T-helper 1 cell treated with Interleukin-12 subunit alpha and Interleukin-12 subunit beta and Interleukin-4 antibody, amounts not matched to agents 30 ng/mL and 1 ng/mL, for 36 hours (primary cell): ENCODE data around the gene ADAP1. TPM values are rescaled to one million over a fixed set of nuclear protein-coding genes. Genes with fewer than 3 reads are reported as not detected.

Experiments
- intact Hi-C: fragments of 100-400 bp; cut with micrococcal nuclease; formaldehyde crosslinking; loops from one replicate; pipeline ENCODE4 v1.15.1; 2024
- total RNA-seq: library from RNA; stranded (reverse); gene quantifications from 2 replicates; pipeline ENCODE4 v1.2.3, GENCODE V29; 2022

Gene ADAP1
- total RNA-seq, 1 donor from 2014 or later: 20.9 TPM

DNA sequence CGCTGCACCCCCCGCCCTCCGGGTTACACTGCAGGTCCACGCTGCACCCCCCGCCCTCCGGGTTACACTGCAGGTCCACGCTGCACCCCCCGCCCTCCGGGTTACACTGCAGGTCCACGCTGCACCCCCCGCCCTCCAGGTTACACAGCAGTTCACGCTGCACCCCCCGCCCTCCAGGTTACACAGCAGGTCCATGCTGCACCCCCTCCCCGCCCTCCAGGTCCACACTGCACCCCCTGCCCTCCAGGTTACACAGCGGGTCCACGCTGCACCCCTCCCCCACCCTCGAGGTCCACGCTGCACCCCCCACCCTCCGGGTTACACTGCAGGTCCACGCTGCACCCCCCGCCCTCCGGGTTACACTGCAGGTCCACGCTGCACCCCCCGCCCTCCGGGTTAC lies 30.4 kb downstream of the ADAP1 start:
- intact Hi-C loops: loop anchor here (5.0 kb wide), 1 partner anchor 118 kb away; the partner anchor contains the start of gene GPR146

GRCh38 chr7:923108-924041 lies 31.1 kb downstream of the ADAP1 start:
- intact Hi-C loops: loop anchor here (1.0 to 5.0 kb wide), 9 partner anchors 13 to 319 kb away; partner anchors contain the start of genes ADAP1, COX19, GET4 and GPR146

- intact Hi-C loops: loop anchor here (1.0 to 5.0 kb wide), 9 partner anchors 14 to 318 kb away; partner anchors contain the start of genes ADAP1, COX19, GET4 and GPR146
Measured at GRCh38 chr7:922334-923107, 32.0 kb downstream of the ADAP1 start.

DNA sequence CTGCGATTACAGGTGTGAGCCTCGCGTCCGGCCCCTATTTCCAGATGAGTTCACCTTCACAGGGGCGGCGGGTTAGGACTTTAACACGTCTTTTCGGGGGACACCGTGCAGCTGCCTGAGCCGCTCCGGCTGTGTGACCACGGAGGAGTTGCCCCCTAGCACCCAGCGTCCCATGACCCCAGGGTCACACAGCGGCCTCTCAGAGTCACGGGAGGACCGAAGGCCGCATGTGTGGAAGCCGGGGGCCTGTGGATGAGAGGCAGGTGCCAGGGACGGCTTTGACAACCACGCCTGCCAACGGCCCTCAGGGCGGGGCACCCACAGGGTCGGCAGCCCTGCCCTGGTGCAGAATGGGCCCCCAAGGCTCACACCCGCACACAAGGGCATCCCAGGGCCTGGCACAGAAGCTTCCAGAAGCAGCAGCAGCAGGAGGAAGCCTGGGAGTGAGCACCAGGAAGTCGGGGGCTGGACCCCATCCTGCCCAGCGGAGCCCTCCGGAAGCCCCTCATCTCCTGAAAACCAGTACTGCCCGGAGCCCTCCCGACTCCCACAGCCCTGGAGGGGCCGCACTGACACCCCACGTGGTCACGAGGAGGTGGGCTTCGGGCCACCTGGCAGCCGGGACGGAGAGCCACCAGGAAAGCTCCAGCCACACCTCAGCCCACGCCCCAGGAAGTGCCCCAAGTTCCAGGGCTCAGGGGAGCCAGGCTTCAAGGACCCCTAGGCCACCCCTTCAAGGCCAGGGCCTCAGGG lies 32.7 kb downstream of the ADAP1 start:
- intact Hi-C loops: loop anchor here (2.0 to 5.0 kb wide), 5 partner anchors 15 to 121 kb away; partner anchors contain the start of genes ADAP1 and GPR146

- intact Hi-C loops: loop anchor here (5.0 kb wide), 1 partner anchor 121 kb away; the partner anchor contains the start of gene GPR146
Measured at GRCh38 chr7:921071-921461, 33.4 kb downstream of the ADAP1 start.

DNA sequence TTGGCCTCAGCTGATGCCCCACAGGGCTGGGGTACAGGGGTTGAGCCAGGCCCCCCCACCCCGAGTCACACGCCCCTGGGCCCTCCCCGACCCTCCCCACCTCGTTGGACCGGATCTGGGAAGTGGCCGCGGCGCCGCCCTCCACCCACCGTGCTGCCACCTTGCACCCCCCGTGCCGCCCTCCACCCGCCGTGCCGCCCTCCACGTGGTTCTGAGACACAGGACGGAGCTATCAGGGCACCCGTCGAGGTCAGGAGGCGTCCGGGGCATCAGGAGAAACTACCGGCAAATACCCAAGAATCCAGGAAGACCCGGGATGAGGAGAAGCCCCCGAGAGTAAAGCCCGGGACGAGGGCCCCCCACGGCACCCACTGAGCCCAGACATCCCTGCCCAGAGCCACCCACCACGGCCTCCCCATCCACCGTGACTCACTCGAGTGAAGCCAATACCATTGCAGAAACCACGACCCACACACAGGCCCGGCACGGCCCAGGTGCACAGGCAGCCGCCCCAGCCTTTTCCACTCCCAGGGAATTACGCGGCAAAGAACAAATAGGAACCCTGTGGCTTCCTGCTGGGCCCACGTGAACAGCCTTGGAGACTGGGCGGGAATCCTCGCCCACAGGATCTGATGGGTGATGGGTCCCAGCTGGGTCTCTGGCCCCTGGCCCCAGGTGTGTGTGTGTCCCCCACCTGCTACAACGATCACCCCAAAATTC lies 34.0 kb downstream of the ADAP1 start:
- intact Hi-C loops: loop anchor here (5.0 kb wide), 1 partner anchor 122 kb away; the partner anchor contains the start of gene GPR146

- intact Hi-C loops: loop anchor here (5.0 kb wide), 1 partner anchor 122 kb away; the partner anchor contains the start of gene GPR146
Measured at GRCh38 chr7:919924-920341, 34.5 kb downstream of the ADAP1 start.

DNA sequence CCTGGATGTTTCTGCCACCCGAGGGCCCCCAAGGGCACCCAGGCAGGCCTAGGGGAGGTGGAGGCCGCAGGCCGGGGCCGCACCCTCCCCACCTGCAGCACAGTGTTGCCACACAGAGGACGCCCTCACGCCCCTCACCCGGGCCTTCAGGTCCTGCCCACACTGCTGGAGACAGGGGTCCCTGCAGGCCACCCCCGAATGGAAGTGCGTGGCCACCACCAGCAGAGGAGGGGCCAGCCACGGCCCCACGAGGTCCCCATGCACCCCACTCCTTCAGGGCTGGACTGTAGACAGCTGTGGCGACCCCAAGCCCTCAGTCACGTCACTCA lies 35.4 kb downstream of the ADAP1 start:
- intact Hi-C loops: no loop called here

DNA sequence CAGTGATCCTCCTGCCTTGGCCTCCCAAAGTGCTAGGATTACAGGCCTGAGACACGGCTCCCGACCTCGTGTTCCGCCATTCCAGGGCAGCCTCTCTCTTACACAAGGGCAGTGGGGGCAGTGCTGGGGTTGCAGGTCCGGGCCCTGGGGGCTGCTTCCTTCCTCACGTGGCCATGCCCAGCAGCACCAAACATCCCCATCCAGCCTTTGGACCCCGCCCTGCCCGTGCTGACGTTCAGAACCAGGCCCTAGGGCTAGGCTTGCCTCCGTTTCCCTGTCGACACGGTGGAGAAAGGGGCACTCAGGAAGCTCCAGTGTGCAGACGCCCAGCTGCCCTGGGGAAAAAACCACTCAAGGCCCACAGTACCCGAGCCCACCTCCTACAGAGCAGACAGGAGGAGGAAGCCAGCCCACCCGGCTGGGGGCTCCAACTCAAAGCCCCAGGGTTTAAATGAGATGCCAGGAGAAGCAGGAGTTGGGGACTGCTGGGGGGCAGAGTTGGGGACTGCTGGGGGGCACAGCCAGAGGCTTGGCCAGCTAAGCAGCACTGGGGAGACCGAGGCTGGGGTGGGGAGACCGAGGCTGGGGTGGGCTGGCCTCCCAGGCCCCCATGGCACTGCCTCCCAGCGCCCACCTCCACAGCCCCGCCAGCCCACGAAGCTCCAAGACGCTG lies 35.9 kb downstream of the ADAP1 start:
- intact Hi-C loops: no loop called here

DNA sequence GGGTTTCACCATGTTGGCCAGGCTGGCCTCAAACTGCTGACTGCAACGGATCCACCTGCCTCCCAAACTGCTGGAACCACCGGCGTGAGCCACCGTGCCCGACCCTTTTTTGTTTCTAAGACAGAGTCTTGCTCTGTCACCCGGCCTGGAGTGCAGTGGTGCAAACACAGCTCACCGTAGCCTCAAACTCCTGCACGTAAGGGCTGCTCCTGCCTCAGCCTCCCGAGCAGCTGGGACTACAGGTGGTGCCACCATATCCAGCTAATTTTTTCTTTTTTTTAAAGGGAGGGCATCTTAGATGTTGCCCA lies 36.4 kb downstream of the ADAP1 start:
- intact Hi-C loops: no loop called here

- intact Hi-C loops: no loop called here
Measured at GRCh38 chr7:917255-918117, 37.0 kb downstream of the ADAP1 start.

DNA sequence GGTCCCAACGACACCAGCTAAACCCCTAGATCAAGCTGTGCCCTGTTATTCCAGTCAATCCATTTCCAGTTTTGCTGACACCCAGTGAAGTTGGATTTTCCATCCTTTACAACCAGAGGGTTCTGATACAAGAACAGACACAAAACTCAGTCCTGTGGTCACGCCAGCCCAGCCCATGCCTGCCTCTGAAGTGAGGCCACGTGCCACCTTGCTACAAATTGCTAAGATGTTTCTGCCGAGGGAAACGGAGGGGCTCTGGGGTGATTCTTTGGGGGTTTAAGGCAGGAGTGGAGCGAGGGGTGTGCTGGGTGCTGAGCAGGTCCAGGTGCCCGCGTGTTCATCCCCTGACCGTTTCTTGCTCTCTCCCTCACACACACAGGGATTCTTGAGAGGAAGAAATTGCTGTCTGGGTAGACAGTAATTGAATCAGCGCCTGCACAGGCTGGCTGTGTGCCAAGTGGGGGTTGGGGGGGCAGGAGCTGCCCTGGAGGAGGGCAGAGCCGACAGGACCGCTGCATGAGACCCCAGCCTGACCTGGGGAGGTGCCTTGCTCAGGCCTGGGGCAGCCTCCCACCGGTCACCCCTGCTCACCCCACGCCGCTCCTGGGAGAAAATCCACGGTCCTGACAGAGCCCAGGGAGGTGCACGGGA lies 38.1 kb downstream of the ADAP1 start:
- intact Hi-C loops: no loop called here

DNA sequence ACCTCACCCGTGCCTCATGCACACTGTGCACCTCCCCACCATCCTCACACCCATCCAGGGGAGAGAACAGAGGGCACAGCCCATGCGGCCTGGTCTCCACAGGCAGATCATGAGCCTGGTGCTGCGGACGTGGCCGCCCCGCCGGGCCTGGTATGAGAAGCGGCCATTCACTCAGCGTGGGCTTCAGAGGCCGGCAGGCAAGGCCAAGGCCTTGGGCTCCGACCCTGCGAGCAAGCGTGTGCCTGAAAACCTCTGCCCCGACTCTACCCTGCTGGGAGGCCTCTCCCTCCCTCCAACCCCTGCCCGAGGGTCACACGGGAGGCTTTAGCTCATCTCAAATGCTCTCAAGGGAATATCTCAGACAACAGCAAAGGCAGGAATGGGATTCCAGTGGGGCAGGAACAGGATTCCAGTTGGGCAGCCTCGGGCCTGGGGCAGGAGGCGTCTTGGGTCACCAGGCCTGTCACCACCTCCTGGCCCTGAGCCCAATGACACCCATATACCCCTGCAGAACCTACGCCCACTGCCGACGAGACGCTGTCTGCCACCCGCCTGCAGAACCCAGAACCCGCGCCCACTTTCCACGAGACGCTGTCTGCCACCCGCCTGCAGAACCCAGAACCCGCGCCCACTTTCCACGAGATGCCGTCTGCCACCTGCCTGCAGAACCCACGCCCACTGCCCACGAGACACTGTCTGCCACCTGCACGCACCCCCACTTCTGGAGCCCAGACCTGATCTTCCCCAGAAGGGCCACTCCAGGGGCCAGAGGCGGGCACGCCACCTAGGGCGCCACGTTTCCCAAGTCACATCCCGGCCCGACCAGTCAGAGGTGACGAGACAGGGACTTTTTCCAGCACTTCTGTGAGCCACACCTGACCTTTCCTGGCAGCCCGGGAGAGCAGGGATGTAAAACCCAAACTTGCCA lies 38.9 kb downstream of the ADAP1 start:
- intact Hi-C loops: no loop called here

DNA sequence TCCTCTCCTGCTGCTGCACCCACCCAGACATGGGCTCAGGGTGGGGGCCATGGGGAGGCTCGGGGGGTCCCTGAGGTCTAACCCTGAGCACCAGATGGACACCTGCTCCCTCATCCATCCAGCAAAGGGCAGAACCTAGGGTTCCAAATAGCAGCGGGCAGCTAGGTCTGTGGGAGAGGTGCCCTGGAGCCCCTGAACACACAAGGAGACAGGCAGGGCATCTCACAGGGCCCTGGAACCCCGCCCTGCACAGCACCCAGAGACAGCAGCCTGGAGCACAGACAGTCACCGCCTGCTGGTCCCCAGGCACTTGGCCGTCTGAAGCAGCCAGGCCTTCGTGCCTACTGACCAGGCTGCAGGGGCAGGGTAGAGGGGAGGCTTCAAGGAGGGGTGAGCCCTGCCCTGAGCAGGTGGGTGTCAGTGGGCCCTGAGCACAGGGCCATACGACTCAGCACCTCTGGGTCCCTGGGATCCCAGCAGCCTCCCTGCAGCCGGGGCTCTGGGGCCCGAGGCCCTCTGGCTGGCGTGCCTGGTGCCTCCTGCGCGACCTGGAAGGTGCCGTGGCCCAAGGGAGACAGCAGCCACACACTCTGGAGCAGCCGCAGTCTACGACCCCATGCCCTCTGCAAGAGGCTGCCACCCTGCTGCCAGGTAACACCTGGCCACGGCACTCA lies 39.8 kb downstream of the ADAP1 start:
- intact Hi-C loops: no loop called here

- intact Hi-C loops: no loop called here
Measured at GRCh38 chr7:913736-914520, 40.6 kb downstream of the ADAP1 start.
